Glutamatergic neuron (in vitro differentiated cells): ENCODE data around the gene DNAJB4. TPM values are rescaled to one million over a fixed set of nuclear protein-coding genes. Genes with fewer than 3 reads are reported as not detected.
A peak's percentile ranks its signal among the peaks of the same experiment; 100 is the strongest.
"Not testable (repeated sequence)": the region's sequence is repeated elsewhere in the genome, so short reads cannot be mapped to it uniquely, and the experiment has no call there.

ENCODE experiments used
- DNase-seq: peaks from one replicate; pipeline ENCODE4 v3.0.0; 2022
- H3K27ac Mint-ChIP-seq: one replicate; pipeline ENCODE4 v1.8.0; 2020; ENCODE audit warnings: mild to moderate bottlenecking, mixed read lengths, inconsistent platforms; ENCODE audit not compliant: unreplicated experiment
- H3K27me3 Mint-ChIP-seq: one replicate; pipeline ENCODE4 v1.8.0; 2020; ENCODE audit warnings: mild to moderate bottlenecking, moderate library complexity, mixed read lengths, inconsistent platforms; ENCODE audit not compliant: unreplicated experiment
- H3K36me3 Mint-ChIP-seq: one replicate; pipeline ENCODE4 v1.8.0; 2020; ENCODE audit warnings: mild to moderate bottlenecking, mixed read lengths, inconsistent platforms; ENCODE audit not compliant: unreplicated experiment
- H3K4me1 Mint-ChIP-seq: one replicate; pipeline ENCODE4 v1.8.0; 2020; ENCODE audit warnings: mild to moderate bottlenecking, low read depth, mixed read lengths, inconsistent platforms; ENCODE audit not compliant: unreplicated experiment
- H3K4me3 Mint-ChIP-seq: one replicate; pipeline ENCODE4 v1.8.0; 2020; ENCODE audit warnings: mild to moderate bottlenecking, mixed read lengths, inconsistent platforms; ENCODE audit not compliant: unreplicated experiment
- H3K9me3 Mint-ChIP-seq: one replicate; pipeline ENCODE4 v1.8.0; 2020; ENCODE audit warnings: mild to moderate bottlenecking, moderate library complexity, mixed read lengths, inconsistent platforms; ENCODE audit not compliant: unreplicated experiment
- total RNA-seq: library from RNA; stranded (reverse); fragmentation: NEBNext Ultra II Directional; extraction: Animal tissue kit (Norgen Biotek cat#: 25700); gene quantifications from one replicate; pipeline ENCODE4 v1.2.1, GENCODE V29; 2021; ENCODE audit not compliant: unreplicated experiment
- TF ChIP-seq, protein P1 (sequence below): fragments of 200-600 bp; sonication (generic); IDR thresholded peaks from one replicate; pipeline ENCODE4 v1.5.0; 2021; ENCODE audit not compliant: partially characterized antibody, unreplicated experiment

The DNAJB4 gene
- total RNA-seq, 1 donor from 2014 or later = 20.1 TPM

DNA sequence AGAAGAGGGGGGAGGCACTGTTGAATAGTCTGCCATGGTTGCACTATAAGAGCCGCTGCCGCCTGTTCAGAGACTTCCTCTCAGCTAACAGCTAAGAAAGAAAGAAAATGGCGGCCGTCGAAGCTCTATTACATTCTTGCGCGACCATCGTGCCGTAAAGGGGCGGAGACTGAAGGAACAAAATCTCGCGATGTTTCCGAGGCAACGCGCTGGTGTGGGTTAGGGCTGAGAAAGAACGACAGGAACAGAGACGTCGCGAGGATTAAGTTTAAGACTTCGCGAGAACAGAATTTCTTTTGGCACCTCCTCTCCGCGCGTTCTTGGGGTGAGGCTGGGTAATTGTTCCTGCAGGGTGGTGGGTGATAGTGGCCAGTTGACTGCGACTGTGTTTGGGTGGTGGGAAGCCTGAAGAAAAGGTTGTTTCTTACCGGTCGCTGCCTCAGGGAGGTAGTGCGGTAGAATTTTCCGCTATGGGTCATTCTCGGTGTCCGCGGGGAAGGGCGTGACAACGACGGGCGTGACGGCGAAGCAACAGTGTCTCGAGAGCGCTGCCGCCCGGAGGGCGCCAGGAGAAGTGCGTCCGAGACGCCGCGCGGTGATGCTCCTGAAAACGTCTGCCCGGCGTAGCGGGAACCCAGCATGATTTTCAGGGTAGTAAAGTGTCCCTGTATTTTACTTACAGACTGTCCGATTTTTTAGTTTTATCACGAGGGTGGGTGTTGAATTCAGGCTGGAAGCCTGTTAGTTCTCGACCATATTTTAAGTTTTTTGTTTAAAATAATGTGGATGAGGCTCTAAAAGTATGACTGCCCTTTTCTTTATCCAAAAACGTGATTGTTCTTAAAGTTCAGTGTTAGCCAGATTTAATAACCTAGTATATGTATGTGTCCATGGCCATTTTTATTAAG, 25.5 kb upstream of the DNAJB4 start, which contains the start of gene FUBP1:
Gene FUBP1 (minus strand): TSS at position 104 of the 908 bp plus-strand sequence. CDS start 68 bp downstream, at position 36.
- Mint-ChIP-seq H3K4me1 (peaks cover 38% of the 10 kb centered on the region), H3K36me3 (no peaks in the 10 kb centered on the region)

DNA sequence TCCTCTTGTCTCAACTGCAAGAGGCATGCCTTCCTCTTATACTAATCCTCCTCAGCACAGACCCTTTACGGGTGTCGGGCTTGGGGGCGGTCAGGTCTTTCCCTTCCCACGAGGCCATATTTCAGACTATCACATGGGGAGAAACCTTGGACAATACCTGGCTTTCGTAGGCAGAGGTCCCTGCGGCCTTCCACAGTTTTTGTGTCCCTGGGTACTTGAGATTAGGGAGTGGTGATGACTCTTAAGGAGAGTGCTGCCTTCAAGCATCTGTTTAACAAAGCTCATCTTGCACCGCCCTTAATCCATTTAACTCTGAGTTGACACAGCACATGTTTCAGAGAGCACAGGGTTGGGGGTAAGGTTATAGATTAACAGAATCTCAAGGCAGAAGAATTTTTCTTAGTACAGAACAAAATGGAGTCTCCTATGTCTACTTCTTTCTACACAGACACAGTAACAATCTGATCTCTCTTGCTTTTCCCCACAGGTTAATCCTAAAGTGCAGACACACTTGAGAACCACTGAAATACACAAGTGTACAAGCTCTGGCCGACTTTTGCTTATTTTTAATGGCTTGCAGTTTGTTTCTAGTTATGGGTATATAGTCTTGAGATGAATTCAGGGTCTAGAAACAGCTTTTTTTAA, 21.3 kb upstream of the DNAJB4 start:
- H3K4me1 Mint-ChIP-seq = peaks cover 25% of the 10 kb centered on the region
- not testable (repeated sequence) for DNase-seq, H3K9me3 Mint-ChIP-seq, H3K27me3 Mint-ChIP-seq, H3K36me3 Mint-ChIP-seq
- peak overlapping the region; percentile 3 for H3K4me3 Mint-ChIP-seq
- H3K27ac Mint-ChIP-seq = peak overlapping the region; percentile 82

More for the DNA sequence above, 25.5 kb upstream of the DNAJB4 start, which contains the start of gene FUBP1:
- no peak within 1 kb of the TSS for H3K4me3 Mint-ChIP-seq
- H3K27ac Mint-ChIP-seq = no peak within 1 kb of the TSS
- DNase-seq = peak; percentile 91
- H3K27me3 Mint-ChIP-seq = peaks cover 8% of the 10 kb centered on the region
- H3K9me3 Mint-ChIP-seq = peaks cover 6% of the 10 kb centered on the region
- TF ChIP-seq, protein P1, sequence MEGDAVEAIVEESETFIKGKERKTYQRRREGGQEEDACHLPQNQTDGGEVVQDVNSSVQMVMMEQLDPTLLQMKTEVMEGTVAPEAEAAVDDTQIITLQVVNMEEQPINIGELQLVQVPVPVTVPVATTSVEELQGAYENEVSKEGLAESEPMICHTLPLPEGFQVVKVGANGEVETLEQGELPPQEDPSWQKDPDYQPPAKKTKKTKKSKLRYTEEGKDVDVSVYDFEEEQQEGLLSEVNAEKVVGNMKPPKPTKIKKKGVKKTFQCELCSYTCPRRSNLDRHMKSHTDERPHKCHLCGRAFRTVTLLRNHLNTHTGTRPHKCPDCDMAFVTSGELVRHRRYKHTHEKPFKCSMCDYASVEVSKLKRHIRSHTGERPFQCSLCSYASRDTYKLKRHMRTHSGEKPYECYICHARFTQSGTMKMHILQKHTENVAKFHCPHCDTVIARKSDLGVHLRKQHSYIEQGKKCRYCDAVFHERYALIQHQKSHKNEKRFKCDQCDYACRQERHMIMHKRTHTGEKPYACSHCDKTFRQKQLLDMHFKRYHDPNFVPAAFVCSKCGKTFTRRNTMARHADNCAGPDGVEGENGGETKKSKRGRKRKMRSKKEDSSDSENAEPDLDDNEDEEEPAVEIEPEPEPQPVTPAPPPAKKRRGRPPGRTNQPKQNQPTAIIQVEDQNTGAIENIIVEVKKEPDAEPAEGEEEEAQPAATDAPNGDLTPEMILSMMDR = peak; percentile 68

DNA sequence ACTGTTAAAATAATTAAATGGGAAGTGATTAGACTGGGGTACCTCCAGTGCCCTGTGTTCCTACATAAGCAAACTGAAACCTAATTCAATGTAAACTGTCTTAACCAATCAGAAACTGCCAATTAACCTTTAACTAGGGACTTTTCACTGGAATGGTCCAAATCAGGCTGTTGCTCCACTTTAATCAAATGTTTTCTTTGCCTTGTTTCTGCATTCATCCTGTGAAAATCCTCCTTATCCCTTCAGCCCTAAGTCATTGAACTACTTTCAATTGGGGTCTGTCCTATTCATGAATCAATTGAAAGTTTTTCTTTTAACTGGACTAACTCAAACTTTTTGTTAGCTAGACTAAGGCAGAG, 20.8 kb upstream of the DNAJB4 start:
- Mint-ChIP-seq H3K36me3 (no peaks in the 10 kb centered on the region), H3K9me3 (peaks cover 6% of the 10 kb centered on the region), H3K4me1 (peaks cover 25% of the 10 kb centered on the region), H3K27me3 (peaks cover 6% of the 10 kb centered on the region), H3K27ac (peak overlapping the region; percentile 40), H3K4me3 (peak overlapping the region; percentile 3)
- no peak for DNase-seq
- TF ChIP-seq, protein P1 = no peak

DNA sequence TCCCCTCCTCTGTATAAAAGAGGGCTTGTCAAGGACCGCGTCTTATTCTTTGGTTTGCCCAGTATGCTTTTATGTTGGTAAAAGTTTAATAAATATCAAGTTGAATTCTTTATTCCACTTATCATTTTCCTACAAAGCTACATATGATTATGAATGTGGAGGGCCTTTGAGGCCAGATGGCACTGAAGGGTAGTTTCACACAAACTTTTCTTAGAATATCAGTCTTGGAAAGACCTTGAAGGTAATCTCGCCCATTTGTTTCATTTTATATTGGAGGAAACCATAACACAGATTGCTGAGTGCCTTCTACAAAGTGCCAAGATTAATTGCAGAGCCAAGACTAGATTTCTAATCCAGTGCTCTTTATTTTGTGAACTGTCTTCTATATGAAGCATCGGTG, 20.1 kb upstream of the DNAJB4 start:
- no peak for DNase-seq
- H3K9me3 Mint-ChIP-seq = peaks cover 6% of the 10 kb centered on the region
- no peak overlapping the region for H3K4me3 Mint-ChIP-seq
- H3K27me3 Mint-ChIP-seq = peaks cover 8% of the 10 kb centered on the region
- peaks cover 25% of the 10 kb centered on the region for H3K4me1 Mint-ChIP-seq
- TF ChIP-seq, protein P1 = no peak
- peak overlapping the region; percentile 24 for H3K27ac Mint-ChIP-seq
- H3K36me3 Mint-ChIP-seq = no peaks in the 10 kb centered on the region

DNA sequence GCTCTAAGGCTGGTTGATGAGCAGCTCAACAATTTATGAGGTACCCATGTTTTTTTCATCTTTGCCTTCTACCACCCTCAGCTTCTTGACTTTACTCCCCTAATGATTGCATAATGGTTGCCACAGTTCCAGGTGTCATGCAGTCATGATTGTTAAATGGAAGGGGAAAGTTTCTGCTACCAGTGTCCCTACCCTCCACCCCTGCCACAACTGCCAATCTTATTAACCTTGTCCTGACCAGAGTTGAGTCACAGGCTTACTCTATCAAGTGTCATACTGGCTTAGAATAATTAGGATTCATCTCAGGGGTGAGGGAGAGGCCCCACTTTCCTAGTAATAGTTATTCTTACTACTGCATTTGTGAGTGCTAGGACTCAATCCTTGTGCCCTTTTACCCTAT, 17.9 kb upstream of the DNAJB4 start:
- TF ChIP-seq, protein P1 = no peak
- no peak overlapping the region for H3K27ac Mint-ChIP-seq

More for the DNA sequence above, 17.9 kb upstream of the DNAJB4 start:
- Mint-ChIP-seq H3K9me3 (no peaks in the 10 kb centered on the region), H3K4me1 (peaks cover 16% of the 10 kb centered on the region), H3K27me3 (peaks cover 1% of the 10 kb centered on the region), H3K36me3 (no peaks in the 10 kb centered on the region), H3K4me3 (no peak overlapping the region)
- no peak for DNase-seq
